Left lobe of liver (tissue), 2 donors: Measurements from ENCODE around the gene IL26. TPM values are rescaled to one million over a fixed set of nuclear protein-coding genes. Genes with fewer than 3 reads are reported as not detected.

Experiments
- ATAC-seq: fragments of 200-7000 bp; cut with Tn5 transposase; one replicate; pipeline ENCODE4 v1.9.1; 2020; ENCODE audit warnings: mild to moderate bottlenecking, moderate library complexity
- DNase-seq: peaks from one replicate; pipeline ENCODE4 v3.0.0-alpha.2; 2020; ENCODE audit warnings: low spot score
- total RNA-seq: library from RNA; stranded (reverse); gene quantifications from one replicate; pipeline ENCODE4 v1.2.1, GENCODE V29; 2021
- donor health status: DM: no; HTN: no; CAD: no; lungs with moderate emphysema.
- donor health status: DM: no; HTN: yes; CAD: no.

The IL26 gene
- total RNA-seq, 1 donor from 2014 or later, result not detected

- DNase-seq, result no peak
- no peak for ATAC-seq
Observed at GRCh38 chr12:68159681-68160304, 65.8 kb downstream of the IL26 start, which contains the start of gene IFNG. TSS of gene IFNG (minus strand) at chr12:68159740. CDS start at chr12:68159615, 125 bp downstream.

DNA sequence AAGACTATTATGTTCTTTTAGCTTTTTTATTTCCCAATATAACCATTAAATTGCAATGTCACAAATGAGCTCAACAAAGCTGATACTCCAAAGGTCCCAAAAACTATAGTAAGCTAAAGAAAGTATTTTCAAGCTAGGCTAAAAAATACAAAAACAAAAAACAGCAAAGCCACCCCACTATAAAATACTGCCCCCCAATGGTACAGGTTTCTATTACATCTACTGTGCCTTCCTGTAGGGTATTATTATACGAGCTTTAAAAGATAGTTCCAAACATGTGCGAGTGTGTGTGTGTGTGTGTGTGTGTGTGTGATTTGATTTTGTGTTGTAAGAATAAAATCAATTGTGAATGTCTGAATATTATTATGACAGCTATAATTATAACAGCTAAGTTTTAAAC lies 67.2 kb downstream of the IL26 start:
- DNase-seq, result no peak
- ATAC-seq, result peak; percentile 72

DNA sequence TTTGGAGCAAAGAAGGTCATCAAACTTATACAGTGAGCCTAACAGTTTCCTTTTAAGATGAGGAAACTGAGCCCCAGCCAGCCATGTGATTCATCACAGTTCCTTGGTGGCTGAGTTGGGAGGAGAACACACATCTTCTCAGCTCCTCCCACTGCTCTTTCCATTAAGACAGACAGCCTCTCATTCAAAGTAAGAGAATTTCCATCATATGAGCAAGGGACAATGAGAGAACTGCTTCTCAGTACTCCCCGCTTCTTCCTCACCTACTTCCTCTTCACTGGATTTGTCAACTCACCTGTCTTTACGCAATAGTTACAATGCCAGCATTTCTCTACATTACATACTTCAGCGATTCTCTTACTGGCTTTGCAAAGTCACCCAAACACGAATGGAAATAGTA lies 68.2 kb downstream of the IL26 start:
- ATAC-seq, result no peak
- DNase-seq, result no peak

DNA sequence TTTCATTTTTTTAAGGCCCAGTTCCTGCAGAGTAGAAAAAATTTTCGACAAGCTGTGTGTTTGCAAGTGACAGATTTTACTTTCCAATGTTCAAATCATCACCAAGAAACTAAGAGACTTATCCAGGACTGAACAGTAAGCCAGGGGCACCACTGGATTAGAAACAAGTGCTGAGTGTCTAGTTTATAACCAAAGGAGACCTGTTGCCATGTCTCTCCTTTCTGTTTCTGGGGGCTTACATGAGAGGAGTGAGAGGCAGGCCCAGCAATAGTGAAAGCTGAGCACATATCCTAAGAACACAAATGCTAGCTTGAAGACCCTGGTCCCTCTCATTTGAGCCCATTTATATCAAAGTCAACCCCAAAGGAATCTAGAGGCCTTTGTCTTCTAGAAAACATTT lies 69.0 kb downstream of the IL26 start:
- DNase-seq (no peak), ATAC-seq (no peak)

DNA sequence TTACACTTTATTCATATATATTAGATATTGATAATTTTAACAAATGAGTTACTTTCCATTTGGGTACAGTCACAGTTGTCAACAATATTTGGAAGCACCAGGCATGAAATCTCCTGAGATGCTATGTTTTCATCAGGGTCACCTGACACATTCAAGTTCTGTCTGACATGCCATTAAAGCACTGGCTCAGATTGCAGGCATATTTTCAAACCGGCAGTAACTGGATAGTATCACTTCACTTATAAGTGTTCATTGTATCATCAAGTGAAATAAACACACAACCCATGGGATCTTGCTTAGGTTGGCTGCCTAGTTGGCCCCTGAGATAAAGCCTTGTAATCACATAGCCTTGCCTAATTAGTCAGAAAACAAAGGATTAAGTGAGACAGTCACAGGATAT lies 70.8 kb downstream of the IL26 start:
- no peak for ATAC-seq
- DNase-seq, result no peak

Other genes starting within 250 kb of the IL26 start
- gene IFNG-AS1, start 236.4 kb downstream of the IL26 start, total RNA-seq, result not detected
- gene IFNG, start 66.1 kb downstream of the IL26 start, total RNA-seq, result 0.63 TPM
- not detected for gene IL22, start 27.8 kb upstream of the IL26 start, total RNA-seq
- 4.6 TPM for gene MDM1, start 106.6 kb upstream of the IL26 start, total RNA-seq